ENCODE results near the gene DUSP8.

The DUSP8 gene

GRCh38 chr11:1567721-1568100 is 4.4 kb downstream of the DUSP8 start:
- no peak for TF ChIP-seq GATA3 (IDR thresholded peaks at IDR 0.05; ENCODE audit: low read depth, low read length)
- TF ChIP-seq GATA2 (IDR thresholded peaks at IDR 0.05; ENCODE audit: low read depth, low read length) = no peak

GRCh38 chr11:1567052-1567720 is 4.9 kb downstream of the DUSP8 start:
- TF ChIP-seq GATA3 (IDR thresholded peaks at IDR 0.05; ENCODE audit: low read depth, low read length) = no peak
- TF ChIP-seq GATA2 (IDR thresholded peaks at IDR 0.05; ENCODE audit: low read depth, low read length) = no peak

- TF ChIP-seq GATA3 (IDR thresholded peaks at IDR 0.05; ENCODE audit: low read depth, low read length) = no peak
- TF ChIP-seq GATA2 (IDR thresholded peaks at IDR 0.05; ENCODE audit: low read depth, low read length) = no peak
These were observed 5.6 kb downstream of the DUSP8 start for GRCh38 chr11:1566381-1567051.

- TF ChIP-seq GATA2 (IDR thresholded peaks at IDR 0.05; ENCODE audit: low read depth, low read length) = no peak
- TF ChIP-seq GATA3 (IDR thresholded peaks at IDR 0.05; ENCODE audit: low read depth, low read length) = no peak
These were observed 6.2 kb downstream of the DUSP8 start for GRCh38 chr11:1565904-1566247.

GRCh38 chr11:1565173-1565903 is 6.7 kb downstream of the DUSP8 start:
- TF ChIP-seq GATA2 (IDR thresholded peaks at IDR 0.05; ENCODE audit: low read depth, low read length) = no peak
- no peak for TF ChIP-seq GATA3 (IDR thresholded peaks at IDR 0.05; ENCODE audit: low read depth, low read length)

GRCh38 chr11:1564535-1565172 is 7.4 kb downstream of the DUSP8 start:
- TF ChIP-seq GATA3 (IDR thresholded peaks at IDR 0.05; ENCODE audit: low read depth, low read length) (no peak), GATA2 (IDR thresholded peaks at IDR 0.05; ENCODE audit: low read depth, low read length) (no peak)

GRCh38 chr11:1563697-1564534 is 8.2 kb downstream of the DUSP8 start:
- no peak for TF ChIP-seq GATA3 (IDR thresholded peaks at IDR 0.05; ENCODE audit: low read depth, low read length)
- TF ChIP-seq GATA2 (IDR thresholded peaks at IDR 0.05; ENCODE audit: low read depth, low read length) = no peak

- TF ChIP-seq GATA2 (IDR thresholded peaks at IDR 0.05; ENCODE audit: low read depth, low read length) = no peak
- TF ChIP-seq GATA3 (IDR thresholded peaks at IDR 0.05; ENCODE audit: low read depth, low read length) = no peak
These were observed 8.9 kb downstream of the DUSP8 start for GRCh38 chr11:1563149-1563638.

- TF ChIP-seq GATA3 (IDR thresholded peaks at IDR 0.05; ENCODE audit: low read depth, low read length) = no peak
- TF ChIP-seq GATA2 (IDR thresholded peaks at IDR 0.05; ENCODE audit: low read depth, low read length) = no peak
These were observed 9.5 kb downstream of the DUSP8 start for GRCh38 chr11:1562469-1563148.

GRCh38 chr11:1561955-1562354 is 10.1 kb downstream of the DUSP8 start:
- TF ChIP-seq GATA3 (IDR thresholded peaks at IDR 0.05; ENCODE audit: low read depth, low read length) = no peak
- TF ChIP-seq GATA2 (IDR thresholded peaks at IDR 0.05; ENCODE audit: low read depth, low read length) = no peak

- TF ChIP-seq GATA3 (IDR thresholded peaks at IDR 0.05; ENCODE audit: low read depth, low read length) (no peak), GATA2 (IDR thresholded peaks at IDR 0.05; ENCODE audit: low read depth, low read length) (no peak)
These were observed 10.8 kb downstream of the DUSP8 start for GRCh38 chr11:1561266-1561665.

- no peak for TF ChIP-seq GATA3 (IDR thresholded peaks at IDR 0.05; ENCODE audit: low read depth, low read length)
- TF ChIP-seq GATA2 (IDR thresholded peaks at IDR 0.05; ENCODE audit: low read depth, low read length) = no peak
These were observed 11.3 kb downstream of the DUSP8 start for GRCh38 chr11:1560649-1561251.

Data from SH-SY5Y (cell line).